ENCODE results near the gene YKT6.

The YKT6 gene

GRCh38 chr7:44180631-44181030 lies 20.1 kb upstream of the YKT6 start:
- in situ Hi-C loops (cut with MboI; ENCODE audit: low sequenced_read_pairs, unreplicated experiment): no loop called here
- no peak for DNase-seq (ENCODE audit: low spot score)
- no peak for TF ChIP-seq CTCF (IDR thresholded peaks at IDR 0.05; ENCODE audit: borderline replicate concordance, control extremely low read depth, extremely low read depth, insufficient read depth, missing control alignments)

- in situ Hi-C loops (cut with MboI; ENCODE audit: low sequenced_read_pairs, unreplicated experiment): no loop called here
- no peak for DNase-seq (ENCODE audit: low spot score)
- no peak for TF ChIP-seq CTCF (IDR thresholded peaks at IDR 0.05; ENCODE audit: borderline replicate concordance, control extremely low read depth, extremely low read depth, insufficient read depth, missing control alignments)
Measured at GRCh38 chr7:44182827-44183226, 18.0 kb upstream of the YKT6 start.

GRCh38 chr7:44183386-44183785 lies 17.4 kb upstream of the YKT6 start:
- no peak for DNase-seq (ENCODE audit: low spot score)
- no peak for TF ChIP-seq CTCF (IDR thresholded peaks at IDR 0.05; ENCODE audit: borderline replicate concordance, control extremely low read depth, extremely low read depth, insufficient read depth, missing control alignments)
- in situ Hi-C loops (cut with MboI; ENCODE audit: low sequenced_read_pairs, unreplicated experiment): no loop called here

GRCh38 chr7:44184206-44184872 lies 16.4 kb upstream of the YKT6 start:
- in situ Hi-C loops (cut with MboI; ENCODE audit: low sequenced_read_pairs, unreplicated experiment): no loop called here
- no peak for DNase-seq (ENCODE audit: low spot score)
- TF ChIP-seq CTCF (IDR thresholded peaks at IDR 0.05; ENCODE audit: borderline replicate concordance, control extremely low read depth, extremely low read depth, insufficient read depth, missing control alignments): no peak

GRCh38 chr7:44184873-44185446 lies 15.8 kb upstream of the YKT6 start:
- DNase-seq (ENCODE audit: low spot score): no peak
- in situ Hi-C loops (cut with MboI; ENCODE audit: low sequenced_read_pairs, unreplicated experiment): no loop called here
- TF ChIP-seq CTCF (IDR thresholded peaks at IDR 0.05; ENCODE audit: borderline replicate concordance, control extremely low read depth, extremely low read depth, insufficient read depth, missing control alignments): no peak

GRCh38 chr7:44185729-44186128 lies 15.0 kb upstream of the YKT6 start:
- DNase-seq (ENCODE audit: low spot score): no peak
- TF ChIP-seq CTCF (IDR thresholded peaks at IDR 0.05; ENCODE audit: borderline replicate concordance, control extremely low read depth, extremely low read depth, insufficient read depth, missing control alignments): no peak
- in situ Hi-C loops (cut with MboI; ENCODE audit: low sequenced_read_pairs, unreplicated experiment): no loop called here
